K562 (cell line): ENCODE measurements around the gene ZKSCAN4. TPM values are rescaled to one million over a fixed set of nuclear protein-coding genes. Genes with fewer than 3 reads are reported as not detected.

Source experiments
- ATAC-seq: fragments of 200-7000 bp; cut with Tn5 transposase; 3 replicates; pipeline ENCODE4 v1.9.1; 2020; ENCODE audit warnings: moderate library complexity
- BruUV-seq: library from RNA; stranded (reverse); fragments of 400-500 nt; replicated peaks from 2 replicates; lab custom pipeline; 2021; lab: Mats Ljungman, UMichigan
- CTCF ChIA-PET: fragments of 300-600 bp; formaldehyde crosslinking; extraction: SDS; loops from one replicate; lab custom pipeline; 2021; ENCODE audit warnings: low intra/inter-chr PET ratio; lab: Yijun Ruan, JAX
- POLR2A ChIA-PET: fragments of 300-600, 350-650 bp; sonication (Branson Sonifier 250); formaldehyde crosslinking; extraction: SDS; loops from one replicate; lab custom pipeline; 2021; ENCODE audit warnings: antibody characterized with exemption, inconsistent platforms; lab: Yijun Ruan, JAX
- DNase-seq, 4 experiments: peaks; one replicate each; pipeline versions ENCODE4 v3.0.0 to v3.0.0-alpha.2; 2011 to 2018; ENCODE audit warnings: low spot score in 3 of 4, mixed read lengths in 3 of 4; ENCODE audit errors: extremely low read depth in 1 of 4
- FAIRE-seq: peaks from 2 replicates; lab custom pipeline; 2011; peaks lifted over from hg19 to GRCh38; lab: Jason Lieb, UNC
- H2AFZ ChIP-seq: 2 replicates; pipeline ENCODE4 v1.6.0; 2011; ENCODE audit warnings: low read depth, low read length, control low read depth, inconsistent platforms
- H3K27ac ChIP-seq: fragments of 200-600 bp; 3 replicates; pipeline ENCODE4 v1.8.0; 2011; ENCODE audit warnings: low read depth, mild to moderate bottlenecking, control low read depth, inconsistent platforms, low read length, moderate library complexity, mixed read lengths; ENCODE audit errors: extremely low read depth
- H3K27me3 ChIP-seq, 2 experiments: fragments of 300-600 bp in 1 of 2; 2 replicates in 1 of 2; 3 replicates in 1 of 2; pipeline versions ENCODE4 v1.6.0 to v1.8.0; 2011; ENCODE audit warnings: inconsistent platforms in 2 of 2, low read length in 2 of 2, mild to moderate bottlenecking in 1 of 2, mixed read lengths in 1 of 2, moderate library complexity in 1 of 2; ENCODE audit not compliant: control insufficient read depth in 2 of 2, insufficient read depth in 2 of 2
- H3K36me3 ChIP-seq: fragments of 300-600 bp; 3 replicates; pipeline ENCODE4 v1.8.0; 2011; ENCODE audit warnings: mild to moderate bottlenecking, low read length, inconsistent platforms; ENCODE audit not compliant: control insufficient read depth, insufficient read depth
- H3K4me1 ChIP-seq, 2 experiments: fragments of 200-600 bp in 1 of 2; replicated peaks in 1 of 2; 2 replicates in 1 of 2; 3 replicates in 1 of 2; pipeline versions ENCODE4 v1.5.1 to v1.8.0; 2011; ENCODE audit warnings: inconsistent platforms in 2 of 2, low read length in 2 of 2, mild to moderate bottlenecking in 1 of 2, mixed read lengths in 1 of 2, moderate library complexity in 1 of 2; ENCODE audit not compliant: control insufficient read depth in 2 of 2, insufficient read depth in 2 of 2
- H3K4me2 ChIP-seq: 2 replicates; pipeline ENCODE4 v1.6.1; 2011; ENCODE audit warnings: low read length, control low read depth, inconsistent platforms, mixed read lengths; ENCODE audit not compliant: insufficient read depth
- H3K4me3 ChIP-seq: fragments of 200-600 bp; sonication (generic), shearing (Covaris generic); 2 replicates; pipeline ENCODE4 v1.5.1; 2016; ENCODE audit warnings: control low read depth, inconsistent platforms
- H3K79me2 ChIP-seq: fragments of 200-600 bp; 3 replicates; pipeline ENCODE4 v1.8.0; 2011; ENCODE audit warnings: low read length, inconsistent platforms; ENCODE audit not compliant: control insufficient read depth, insufficient read depth
- H3K9ac ChIP-seq, 2 experiments: 2 replicates each; pipeline versions ENCODE4 v1.6.0 to v1.6.1; 2011; ENCODE audit warnings: low read depth in 2 of 2, low read length in 2 of 2, control low read depth in 1 of 2, inconsistent platforms in 1 of 2, mild to moderate bottlenecking in 1 of 2, mixed read lengths in 1 of 2; ENCODE audit not compliant: insufficient read depth in 1 of 2
- H3K9me1 ChIP-seq: one replicate; pipeline ENCODE4 v1.6.0; 2011; ENCODE audit warnings: inconsistent platforms, mild to moderate bottlenecking, low read length, moderate library complexity; ENCODE audit not compliant: control insufficient read depth, insufficient read depth
- H3K9me3 ChIP-seq: replicated peaks from 2 replicates; pipeline ENCODE4 v1.5.1; 2011; ENCODE audit warnings: low read depth, low read length, inconsistent platforms; ENCODE audit not compliant: control insufficient read depth, insufficient read depth
- H4K20me1 ChIP-seq: replicated peaks from 2 replicates; pipeline ENCODE4 v1.6.1; 2011; ENCODE audit warnings: low read length, inconsistent platforms, mixed read lengths; ENCODE audit not compliant: control insufficient read depth, insufficient read depth
- DEAF1 ChIP-seq: fragments of 450-650 bp; formaldehyde crosslinking; IDR thresholded peaks from 2 replicates; pipeline ENCODE4 v1.4.0; 2020; ENCODE audit warnings: mild to moderate bottlenecking, moderate library complexity
- RFX1 ChIP-seq: fragments of 450-650 bp; IDR thresholded peaks from 2 replicates; pipeline ENCODE4 v1.6.1; 2016; ENCODE audit warnings: mild to moderate bottlenecking, moderate library complexity
- ZNF398 ChIP-seq: fragments of 250-450 bp; sonication (Bioruptor Pico); IDR thresholded peaks from 2 replicates; pipeline ENCODE4 v1.8.0; 2021; ENCODE audit warnings: moderate library complexity, mild to moderate bottlenecking, inconsistent platforms
- WGBS: fragments of 100-300 bp; shearing (Covaris generic); methylation state at CpG from one replicate; pipeline ENCODE4 v1.1.6; 2016; ENCODE audit warnings: low coverage, mixed read lengths; ENCODE audit not compliant: insufficient coverage; ENCODE audit errors: missing lambda C conversion rate; 5-methylcytosine and 5-hydroxymethylcytosine counted together
- in situ Hi-C: fragments of 300-500 bp; cut with MboI; formaldehyde crosslinking; loops from 4 replicates; pipeline ENCODE4 v1.15.0; 2018; ENCODE audit warnings: inconsistent platforms, mixed read lengths
- intact Hi-C: fragments of 100-400 bp; cut with micrococcal nuclease; formaldehyde crosslinking; loops from 2 replicates; pipeline ENCODE4 v1.14.2; 2022
- polyA plus RNA-seq, 8 experiments: library from polyadenylated mRNA; depleted of rRNA in 4 of 8; stranded (reverse) in 5 of 8; unstranded in 3 of 8; fragments of >200 nt; fragmentation: Nextera tagmentation in 2 of 8; fragmentation: Illumina TruSeq in 1 of 8; extraction: Ambion mirVana in 2 of 8; extraction: Trizol in 1 of 8; gene quantifications; 2 replicates each; pipeline versions ENCODE4 v1.2.1 to v1.2.3, GENCODE V29; 2011 to 2014; ENCODE audit warnings: inconsistent platforms in 1 of 8, missing spikeins in 1 of 8
- total RNA-seq, 7 experiments: library from RNA; depleted of rRNA in 6 of 7; stranded (reverse); fragments of >200 nt in 6 of 7; fragmentation: Illumina TruSeq in 2 of 7; extraction: Trizol in 2 of 7; gene quantifications; 2 replicates each; pipeline versions ENCODE4 v1.2.1 to v1.2.3, GENCODE V29; 2011 to 2021; ENCODE audit warnings: low replicate concordance in 1 of 7

The ZKSCAN4 gene
- total and polyA plus RNA-seq, 9 of the 15 experiments (the other 6 are each of a cell fraction or from before 2014, with no cell fraction given), result 1.2 to 5.3 (median 4.7) TPM

GRCh38 chr6:28203201-28203600, 48.9 kb downstream of the ZKSCAN4 start:
- H3K4me3 ChIP-seq, result no peak overlapping the region
- DNase-seq (no peak), ATAC-seq (no peak), FAIRE-seq (no peak)
- H3K27me3 ChIP-seq, result no peaks in the 10 kb centered on the region
- no peaks in the 10 kb centered on the region for H3K36me3 ChIP-seq
- intact Hi-C loops (no loop called here), in situ Hi-C loops (no loop called here)
- TF ChIP-seq ZNF398 (CRISPR knock-in tag) (no peak), RFX1 (peak; percentile 67), DEAF1 (CRISPR knock-in tag) (no peak)
- H3K9me1 ChIP-seq, result no peaks in the 10 kb centered on the region
- WGBS, result 46% methylated on average over 4 of the region's 4 CpGs
- no peak overlapping the region for H3K27ac ChIP-seq
- no peak overlapping the region for H2AFZ ChIP-seq
- no peak overlapping the region for H3K9ac ChIP-seq
- no peak overlapping the region for H3K4me2 ChIP-seq
- H4K20me1 ChIP-seq, result no peaks in the 10 kb centered on the region
- BruUV-seq, result no TSS peak
- ChIA-PET CTCF (no interaction called here), POLR2A (interaction anchor here (0.8 kb wide), 1 partner anchor 27 kb away, joined by 3 read pairs; no protein-coding TSS in a partner anchor)
- H3K4me1 ChIP-seq, result no peaks in the 10 kb centered on the region
- no peaks in the 10 kb centered on the region for H3K79me2 ChIP-seq
- peaks cover 7% of the 10 kb centered on the region; the same call in 1 of the 2 replicates for H3K9me3 ChIP-seq
